Esophagus muscularis mucosa (tissue), 3 donors: Measurements from ENCODE around the gene SMPD2.

Experiments
- POLR2A ChIP-seq: fragments of 450-650 bp; IDR thresholded peaks from one replicate; pipeline ENCODE4 v1.6.1; 2017; ENCODE audit warnings: antibody characterized with exemption, moderate library complexity, mild to moderate bottlenecking, low read depth
- POLR2AphosphoS5 ChIP-seq, 2 donors: sonication (generic); formaldehyde crosslinking; IDR thresholded peaks; one replicate each; pipeline ENCODE4 v1.6.1; 2017; ENCODE audit warnings: antibody characterized with exemption in 2 of 2
- TF ChIP-seq, protein P1 (sequence below), 3 experiments: fragments of 200-600 bp in 2 of 3; fragments of 450-650 bp in 1 of 3; sonication (generic) in 2 of 3; IDR thresholded peaks; one replicate each; pipeline ENCODE4 v1.5.1; 2017 to 2019; ENCODE audit warnings: antibody characterized with exemption in 3 of 3, mild to moderate bottlenecking in 2 of 3, moderate library complexity in 1 of 3

DNA sequence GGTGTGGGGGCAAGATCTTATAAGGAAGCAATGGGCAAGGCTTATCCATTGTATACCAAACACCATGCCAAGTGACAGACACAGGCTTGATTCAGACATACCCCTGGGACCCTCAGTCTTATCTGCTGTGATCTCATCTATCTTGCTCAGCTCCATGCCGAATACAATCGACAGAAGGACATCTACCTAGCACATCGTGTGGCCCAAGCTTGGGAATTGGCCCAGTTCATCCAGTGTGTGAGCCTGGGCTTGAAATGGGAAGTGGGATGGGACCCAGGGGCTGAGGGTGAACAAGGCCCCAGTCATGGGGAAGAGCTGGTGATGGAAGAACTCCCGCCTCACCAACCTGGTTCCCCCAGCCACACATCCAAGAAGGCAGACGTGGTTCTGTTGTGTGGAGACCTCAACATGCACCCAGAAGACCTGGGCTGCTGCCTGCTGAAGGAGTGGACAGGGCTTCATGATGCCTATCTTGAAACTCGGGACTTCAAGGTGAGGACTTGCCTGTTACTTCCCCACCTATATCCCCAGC, 1.9 kb downstream of the SMPD2 start:
- TF ChIP-seq, protein P1, sequence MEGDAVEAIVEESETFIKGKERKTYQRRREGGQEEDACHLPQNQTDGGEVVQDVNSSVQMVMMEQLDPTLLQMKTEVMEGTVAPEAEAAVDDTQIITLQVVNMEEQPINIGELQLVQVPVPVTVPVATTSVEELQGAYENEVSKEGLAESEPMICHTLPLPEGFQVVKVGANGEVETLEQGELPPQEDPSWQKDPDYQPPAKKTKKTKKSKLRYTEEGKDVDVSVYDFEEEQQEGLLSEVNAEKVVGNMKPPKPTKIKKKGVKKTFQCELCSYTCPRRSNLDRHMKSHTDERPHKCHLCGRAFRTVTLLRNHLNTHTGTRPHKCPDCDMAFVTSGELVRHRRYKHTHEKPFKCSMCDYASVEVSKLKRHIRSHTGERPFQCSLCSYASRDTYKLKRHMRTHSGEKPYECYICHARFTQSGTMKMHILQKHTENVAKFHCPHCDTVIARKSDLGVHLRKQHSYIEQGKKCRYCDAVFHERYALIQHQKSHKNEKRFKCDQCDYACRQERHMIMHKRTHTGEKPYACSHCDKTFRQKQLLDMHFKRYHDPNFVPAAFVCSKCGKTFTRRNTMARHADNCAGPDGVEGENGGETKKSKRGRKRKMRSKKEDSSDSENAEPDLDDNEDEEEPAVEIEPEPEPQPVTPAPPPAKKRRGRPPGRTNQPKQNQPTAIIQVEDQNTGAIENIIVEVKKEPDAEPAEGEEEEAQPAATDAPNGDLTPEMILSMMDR (IDR thresholded peaks at IDR 0.05) = no peak
- TF ChIP-seq POLR2A (no peak), POLR2AphosphoS5 (IDR thresholded peaks at IDR 0.05) (no peak)
